ENCODE measurements around the gene RHOJ.

Gene RHOJ

DNA sequence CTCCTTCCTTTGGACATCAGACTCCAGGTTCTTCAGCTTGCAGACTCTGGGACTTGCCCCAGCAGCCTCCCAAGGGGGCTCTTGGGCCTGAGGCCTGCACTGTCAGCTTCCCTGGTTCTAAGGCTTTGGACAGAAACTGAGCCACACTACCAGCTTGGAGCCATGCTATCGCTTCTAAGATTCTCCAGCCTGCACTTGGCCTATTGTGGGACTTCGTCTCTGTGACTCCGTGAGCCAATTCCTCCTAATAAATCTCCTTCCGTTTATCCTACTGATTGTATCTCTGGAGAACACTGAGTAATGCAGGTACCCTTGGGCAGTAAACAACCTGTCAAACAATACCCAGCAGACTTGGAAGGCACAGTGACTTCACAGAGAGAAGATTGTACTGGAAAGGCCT is 24.9 kb upstream of the RHOJ start:
- DNase-seq (ENCODE audit: insufficient read length, low spot score) = no peak
- TF ChIP-seq POLR2AphosphoS5 (IDR thresholded peaks at IDR 0.05; ENCODE audit: low read depth, low read length) (no peak), PAX5 (IDR thresholded peaks at IDR 0.05; ENCODE audit: insufficient read depth, low read length, severe bottlenecking) (no peak), POLR2A (IDR thresholded peaks at IDR 0.05; ENCODE audit: low read depth, low read length) (no peak), SPI1 (IDR thresholded peaks at IDR 0.05; ENCODE audit: low read depth, low read length) (no peak), TAF1 (IDR thresholded peaks at IDR 0.05; ENCODE audit: low read depth, low read length) (no peak), POU2F2 (IDR thresholded peaks at IDR 0.05; ENCODE audit: low read depth, low read length) (no peak)
- FAIRE-seq = no peak

DNA sequence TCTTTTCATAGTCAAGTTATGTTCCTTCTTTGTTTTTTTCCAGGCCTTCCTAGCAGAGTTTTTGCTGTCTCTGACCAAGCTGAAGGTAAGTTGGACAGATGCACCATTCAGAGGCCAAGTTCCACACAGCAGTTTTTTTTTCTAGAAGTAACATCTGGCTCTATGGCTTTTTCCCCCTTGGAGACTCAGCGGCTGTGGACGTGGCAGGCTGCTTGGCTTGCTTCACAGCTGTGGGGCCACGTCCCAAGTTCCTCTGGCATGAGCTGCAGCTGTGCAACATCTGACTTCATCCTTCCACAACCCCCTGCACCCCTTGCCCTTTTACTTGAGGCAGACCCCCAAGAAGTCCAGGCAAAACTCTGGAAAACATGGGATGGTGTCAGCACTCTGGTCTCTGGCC is 24.2 kb upstream of the RHOJ start:
- no peak for FAIRE-seq
- no peak for DNase-seq (ENCODE audit: insufficient read length, low spot score)
- TF ChIP-seq TAF1 (IDR thresholded peaks at IDR 0.05; ENCODE audit: low read depth, low read length) (no peak), PAX5 (IDR thresholded peaks at IDR 0.05; ENCODE audit: insufficient read depth, low read length, severe bottlenecking) (no peak), POLR2AphosphoS5 (IDR thresholded peaks at IDR 0.05; ENCODE audit: low read depth, low read length) (no peak), POLR2A (IDR thresholded peaks at IDR 0.05; ENCODE audit: low read depth, low read length) (no peak), SPI1 (IDR thresholded peaks at IDR 0.05; ENCODE audit: low read depth, low read length) (no peak), POU2F2 (IDR thresholded peaks at IDR 0.05; ENCODE audit: low read depth, low read length) (no peak)

DNA sequence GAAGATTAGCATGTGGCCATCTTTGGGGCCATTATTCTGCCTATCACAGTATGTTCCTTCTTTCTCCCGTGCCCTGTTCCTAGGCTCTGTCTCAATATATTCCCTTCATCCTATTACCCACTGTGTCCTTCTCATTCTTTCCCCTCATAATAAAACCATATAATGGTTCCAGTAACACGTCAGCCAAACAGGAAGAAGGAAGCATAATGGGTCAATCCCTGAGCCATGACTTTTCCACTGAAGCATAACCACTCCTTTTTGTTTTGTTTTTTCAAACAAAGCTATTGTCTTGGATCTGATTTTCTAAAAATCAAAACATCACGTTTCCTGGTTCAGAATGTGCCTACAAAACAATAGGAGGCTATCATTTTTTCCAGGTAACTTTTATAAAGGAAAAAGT is 21.3 kb upstream of the RHOJ start:
- TF ChIP-seq TAF1 (IDR thresholded peaks at IDR 0.05; ENCODE audit: low read depth, low read length) = no peak
- TF ChIP-seq PAX5 (IDR thresholded peaks at IDR 0.05; ENCODE audit: insufficient read depth, low read length, severe bottlenecking) = no peak
- TF ChIP-seq POLR2A (IDR thresholded peaks at IDR 0.05; ENCODE audit: low read depth, low read length) = no peak
- TF ChIP-seq SPI1 (IDR thresholded peaks at IDR 0.05; ENCODE audit: low read depth, low read length) = no peak
- FAIRE-seq = no peak
- no peak for DNase-seq (ENCODE audit: insufficient read length, low spot score)

DNA sequence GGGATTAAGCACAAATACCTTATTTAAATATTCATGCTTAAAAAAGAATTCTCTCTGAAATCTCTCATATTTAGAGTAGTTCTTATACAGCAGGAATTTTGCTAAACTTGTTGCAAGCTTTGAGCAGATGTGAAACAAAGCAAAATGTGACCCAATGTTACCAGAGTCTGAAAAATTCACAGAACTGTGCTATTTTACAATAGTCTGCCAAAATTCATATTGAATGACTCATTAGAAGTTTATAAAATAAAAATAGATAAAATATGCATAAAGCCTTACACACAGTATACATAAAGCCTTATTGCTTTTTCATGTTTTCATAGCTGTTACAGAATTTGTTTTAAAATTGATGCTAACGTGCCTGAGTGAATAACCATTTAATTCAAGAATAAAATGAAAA is 17.8 kb upstream of the RHOJ start:
- no peak for FAIRE-seq
- DNase-seq (ENCODE audit: insufficient read length, low spot score) = no peak
- TF ChIP-seq SPI1 (IDR thresholded peaks at IDR 0.05; ENCODE audit: low read depth, low read length) (no peak), PAX5 (IDR thresholded peaks at IDR 0.05; ENCODE audit: insufficient read depth, low read length, severe bottlenecking) (no peak), POU2F2 (IDR thresholded peaks at IDR 0.05; ENCODE audit: low read depth, low read length) (no peak), TAF1 (IDR thresholded peaks at IDR 0.05; ENCODE audit: low read depth, low read length) (no peak), POLR2A (IDR thresholded peaks at IDR 0.05; ENCODE audit: low read depth, low read length) (no peak), POLR2AphosphoS5 (IDR thresholded peaks at IDR 0.05; ENCODE audit: low read depth, low read length) (no peak)

DNA sequence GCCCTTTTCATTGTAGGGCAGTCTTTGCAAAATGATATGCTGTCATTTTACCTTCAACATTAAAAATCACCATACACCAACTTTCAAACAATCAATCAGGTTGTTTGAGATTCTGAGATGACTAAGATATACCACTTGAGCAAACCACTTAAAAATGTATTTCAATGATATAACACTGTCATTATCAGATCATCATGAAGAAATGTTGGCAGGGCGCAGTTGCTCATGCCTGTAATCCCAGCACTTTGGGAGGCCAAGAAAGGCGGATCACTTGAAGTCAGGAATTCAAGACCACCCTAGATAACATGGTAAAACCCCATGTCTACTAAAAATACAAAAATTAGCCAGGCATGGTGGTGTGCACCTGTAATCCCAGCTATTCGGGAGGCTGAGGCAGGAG is 13.0 kb upstream of the RHOJ start:
- DNase-seq (ENCODE audit: insufficient read length, low spot score) = no peak
- no peak for FAIRE-seq
- TF ChIP-seq PAX5 (IDR thresholded peaks at IDR 0.05; ENCODE audit: insufficient read depth, low read length, severe bottlenecking) (no peak), POLR2AphosphoS5 (IDR thresholded peaks at IDR 0.05; ENCODE audit: low read depth, low read length) (no peak), TAF1 (IDR thresholded peaks at IDR 0.05; ENCODE audit: low read depth, low read length) (no peak), POU2F2 (IDR thresholded peaks at IDR 0.05; ENCODE audit: low read depth, low read length) (no peak), SPI1 (IDR thresholded peaks at IDR 0.05; ENCODE audit: low read depth, low read length) (no peak), POLR2A (IDR thresholded peaks at IDR 0.05; ENCODE audit: low read depth, low read length) (no peak)

DNA sequence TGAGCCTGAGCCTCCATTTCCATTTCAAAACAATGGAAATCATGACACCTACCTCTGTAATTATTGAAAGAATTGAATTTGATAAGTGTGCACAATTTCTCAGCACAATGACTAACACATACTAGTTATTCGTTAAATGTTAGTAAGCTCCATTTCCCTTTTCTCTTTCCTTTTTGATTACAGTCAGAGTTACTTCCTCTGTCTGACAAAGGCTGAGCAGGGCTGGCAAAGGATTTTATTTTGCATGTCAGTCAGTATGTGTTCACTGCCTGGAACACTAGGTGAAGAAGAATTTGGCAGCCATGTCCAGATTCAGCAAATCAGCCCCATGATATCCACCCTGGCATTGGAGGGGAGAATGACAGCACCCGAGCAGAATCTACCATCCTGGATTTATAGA is 12.2 kb upstream of the RHOJ start:
- no peak for TF ChIP-seq POU2F2 (IDR thresholded peaks at IDR 0.05; ENCODE audit: low read depth, low read length)
- FAIRE-seq (no peak), DNase-seq (ENCODE audit: insufficient read length, low spot score) (no peak)

DNA sequence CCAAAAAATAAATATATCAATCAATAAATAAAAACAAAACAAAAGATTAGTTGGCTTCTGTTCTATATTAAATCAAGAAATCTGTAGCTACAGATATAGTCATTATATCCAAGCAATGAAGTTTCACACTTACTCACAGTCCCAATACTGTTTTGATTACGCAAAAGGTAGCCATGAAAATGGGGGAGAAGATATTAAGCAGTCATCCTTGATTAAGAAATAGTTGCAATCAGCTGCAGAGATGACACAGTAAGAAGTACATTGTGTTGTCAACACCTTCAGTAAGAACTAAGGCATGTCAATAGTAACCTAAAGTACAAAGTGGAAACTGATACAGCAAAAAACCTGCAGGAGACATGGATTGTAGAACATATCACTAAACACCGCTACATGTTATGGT is 11.0 kb upstream of the RHOJ start:
- TF ChIP-seq POLR2A (IDR thresholded peaks at IDR 0.05; ENCODE audit: low read depth, low read length) (no peak), POU2F2 (IDR thresholded peaks at IDR 0.05; ENCODE audit: low read depth, low read length) (no peak), PAX5 (IDR thresholded peaks at IDR 0.05; ENCODE audit: insufficient read depth, low read length, severe bottlenecking) (no peak), POLR2AphosphoS5 (IDR thresholded peaks at IDR 0.05; ENCODE audit: low read depth, low read length) (no peak), TAF1 (IDR thresholded peaks at IDR 0.05; ENCODE audit: low read depth, low read length) (no peak), SPI1 (IDR thresholded peaks at IDR 0.05; ENCODE audit: low read depth, low read length) (no peak)
- FAIRE-seq (no peak), DNase-seq (ENCODE audit: insufficient read length, low spot score) (no peak)

DNA sequence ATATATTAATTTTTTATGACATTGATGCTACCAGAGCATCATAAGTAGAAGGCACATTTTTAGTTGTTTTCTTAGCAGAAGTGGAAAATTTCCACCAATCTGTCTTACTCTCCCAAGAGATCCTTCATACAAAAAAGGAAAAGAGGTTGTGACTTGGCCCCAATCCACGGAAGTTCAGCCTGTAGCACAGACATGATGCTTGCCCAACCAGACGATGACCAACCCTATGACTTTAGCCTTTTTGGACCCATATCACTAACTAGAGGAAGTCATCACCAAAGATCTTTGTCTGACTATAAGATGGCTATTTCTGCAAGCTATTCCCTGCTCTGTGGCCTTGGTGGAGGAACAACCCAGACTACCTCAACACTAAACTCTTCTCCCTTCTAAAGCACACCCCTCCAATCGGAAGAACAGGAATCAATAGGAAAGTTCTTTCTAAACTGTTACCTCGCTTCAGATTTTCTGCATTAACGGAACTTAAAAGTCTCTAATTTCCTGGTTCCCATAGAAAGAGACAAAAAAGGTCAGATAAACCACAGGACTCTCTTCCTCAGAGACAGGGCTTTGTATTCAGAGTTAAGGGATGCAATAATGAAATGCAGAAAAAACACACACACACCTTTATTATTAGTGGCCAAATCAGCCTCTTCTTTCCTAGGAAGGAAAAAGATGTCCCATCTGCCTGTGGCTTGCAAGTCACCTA is 4.1 kb upstream of the RHOJ start:
- TF ChIP-seq POLR2A (IDR thresholded peaks at IDR 0.05; ENCODE audit: low read depth, low read length) (no peak), TAF1 (IDR thresholded peaks at IDR 0.05; ENCODE audit: low read depth, low read length) (no peak), SPI1 (IDR thresholded peaks at IDR 0.05; ENCODE audit: low read depth, low read length) (no peak), POU2F2 (IDR thresholded peaks at IDR 0.05; ENCODE audit: low read depth, low read length) (no peak), PAX5 (IDR thresholded peaks at IDR 0.05; ENCODE audit: insufficient read depth, low read length, severe bottlenecking) (no peak), POLR2AphosphoS5 (IDR thresholded peaks at IDR 0.05; ENCODE audit: low read depth, low read length) (no peak)
- DNase-seq (ENCODE audit: insufficient read length, low spot score) = no peak
- FAIRE-seq = no peak

DNA sequence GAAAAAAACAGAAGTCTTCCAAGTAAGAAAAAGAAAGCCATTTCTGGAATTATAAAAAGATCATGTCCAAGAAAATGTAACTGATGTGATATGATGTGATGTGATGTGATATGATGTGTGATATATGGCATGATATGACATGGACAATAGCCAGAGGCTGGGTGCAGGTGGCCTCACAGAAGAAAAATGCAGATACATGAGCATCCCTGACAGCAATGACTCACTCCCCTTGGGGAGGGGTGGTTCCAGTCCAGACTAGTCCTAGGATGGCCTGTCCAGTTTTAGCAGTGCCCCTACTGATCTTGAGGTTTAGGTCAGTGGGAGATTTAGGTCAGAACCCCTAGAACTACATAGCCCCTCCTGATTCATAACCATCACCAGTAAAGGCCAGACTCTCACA is 3.5 kb upstream of the RHOJ start:
- FAIRE-seq = no peak
- TF ChIP-seq POLR2A (IDR thresholded peaks at IDR 0.05; ENCODE audit: low read depth, low read length) (no peak), SPI1 (IDR thresholded peaks at IDR 0.05; ENCODE audit: low read depth, low read length) (no peak), POLR2AphosphoS5 (IDR thresholded peaks at IDR 0.05; ENCODE audit: low read depth, low read length) (no peak), PAX5 (IDR thresholded peaks at IDR 0.05; ENCODE audit: insufficient read depth, low read length, severe bottlenecking) (no peak), TAF1 (IDR thresholded peaks at IDR 0.05; ENCODE audit: low read depth, low read length) (no peak), POU2F2 (IDR thresholded peaks at IDR 0.05; ENCODE audit: low read depth, low read length) (no peak)
- DNase-seq (ENCODE audit: insufficient read length, low spot score) = no peak

DNA sequence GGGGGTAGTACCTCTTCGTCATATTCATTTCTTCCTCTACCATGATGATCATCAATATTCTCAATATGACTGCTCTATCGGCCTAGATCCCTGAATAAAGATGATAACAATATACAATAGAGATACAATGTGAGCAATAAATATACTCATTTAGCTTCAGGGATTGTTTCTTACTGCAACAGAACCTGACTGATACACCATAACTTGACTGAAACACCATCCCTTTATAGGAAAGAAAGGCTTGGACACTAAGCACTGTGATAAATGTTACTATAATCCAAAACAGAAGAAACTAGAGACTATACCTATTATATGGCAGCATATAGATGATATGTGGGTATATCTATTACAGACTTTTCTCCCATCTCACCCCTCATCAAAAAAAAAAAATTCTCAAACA is 1.2 kb upstream of the RHOJ start:
- no peak for FAIRE-seq

More for the DNA sequence above, 1.2 kb upstream of the RHOJ start:
- TF ChIP-seq SPI1 (IDR thresholded peaks at IDR 0.05; ENCODE audit: low read depth, low read length) (no peak), TAF1 (IDR thresholded peaks at IDR 0.05; ENCODE audit: low read depth, low read length) (no peak), POLR2AphosphoS5 (IDR thresholded peaks at IDR 0.05; ENCODE audit: low read depth, low read length) (no peak), PAX5 (IDR thresholded peaks at IDR 0.05; ENCODE audit: insufficient read depth, low read length, severe bottlenecking) (no peak)
- no peak for DNase-seq (ENCODE audit: insufficient read length, low spot score)

Measured in GM12891 (cell line).